Osteoblast (primary cell): Measurements from ENCODE around the gene CNTFR. TPM values are rescaled to one million over a fixed set of nuclear protein-coding genes. Genes with fewer than 3 reads are reported as not detected.

ENCODE experiments used
- DNase-seq: peaks from one replicate; pipeline ENCODE4 v3.0.0; 2011; ENCODE audit warnings: low spot score, mixed read lengths; ENCODE audit not compliant: insufficient read length; ENCODE audit errors: missing footprints
- H2AFZ ChIP-seq: 2 replicates; pipeline ENCODE4 v1.6.0; 2011; ENCODE audit warnings: mild to moderate bottlenecking, low read length
- H3K27ac ChIP-seq: 2 replicates; pipeline ENCODE4 v1.5.1; 2011; ENCODE audit warnings: mild to moderate bottlenecking, low read depth, low read length, moderate library complexity
- H3K27me3 ChIP-seq: 2 replicates; pipeline ENCODE4 v1.6.0; 2012; ENCODE audit warnings: mild to moderate bottlenecking, control low read depth, inconsistent platforms, low read length, moderate library complexity; ENCODE audit not compliant: insufficient read depth
- H3K36me3 ChIP-seq: 2 replicates; pipeline ENCODE4 v1.5.1; 2011; ENCODE audit warnings: mild to moderate bottlenecking, low read length, control low read depth, moderate library complexity; ENCODE audit not compliant: insufficient read depth
- H3K4me1 ChIP-seq: 2 replicates; pipeline ENCODE4 v1.5.1; 2011; ENCODE audit warnings: mild to moderate bottlenecking, low read length, control low read depth, moderate library complexity; ENCODE audit not compliant: insufficient read depth
- H3K4me2 ChIP-seq: 2 replicates; pipeline ENCODE4 v1.6.0; 2011; ENCODE audit warnings: mild to moderate bottlenecking, low read length; ENCODE audit not compliant: insufficient read depth
- H3K4me3 ChIP-seq: fragments of 200-600 bp; sonication (generic); 3 replicates; pipeline ENCODE4 v1.5.1; 2012; ENCODE audit warnings: mild to moderate bottlenecking, low read length, inconsistent platforms; ENCODE audit not compliant: insufficient read depth
- H3K79me2 ChIP-seq: 2 replicates; pipeline ENCODE4 v1.6.0; 2012; ENCODE audit warnings: mild to moderate bottlenecking, low read length, control low read depth, inconsistent platforms; ENCODE audit not compliant: insufficient read depth
- H3K9me3 ChIP-seq: 2 replicates; pipeline ENCODE4 v1.5.1; 2011; ENCODE audit warnings: low read depth, low read length, control low read depth
- H4K20me1 ChIP-seq: 2 replicates; pipeline ENCODE4 v1.6.0; 2012; ENCODE audit warnings: mild to moderate bottlenecking, low read length, control low read depth; ENCODE audit not compliant: insufficient read depth
- total RNA-seq: library from RNA; depleted of rRNA; stranded (reverse); fragments of >200 nt; gene quantifications from 2 replicates; pipeline ENCODE4 v1.2.3, GENCODE V29; 2012
- TF ChIP-seq, protein P1 (sequence below): IDR thresholded peaks from 2 replicates; pipeline ENCODE4 v1.5.1; 2011; ENCODE audit warnings: mild to moderate bottlenecking, low read depth, low read length, moderate library complexity; ENCODE audit errors: extremely low read depth

Gene CNTFR
- total RNA-seq, 1 donor, result not detected

- Histone ChIP-seq H3K79me2 (no peaks in the 10 kb centered on the region), H3K9me3 (no peaks in the 10 kb centered on the region), H3K4me3 (no peak overlapping the region), H3K27ac (no peak overlapping the region), H3K27me3 (peaks cover 11% of the 10 kb centered on the region), H4K20me1 (no peaks in the 10 kb centered on the region), H3K4me1 (no peaks in the 10 kb centered on the region), H3K36me3 (no peaks in the 10 kb centered on the region), H3K4me2 (no peak overlapping the region), H2AFZ (no peak overlapping the region)
- no peak for DNase-seq
- TF ChIP-seq, protein P1, sequence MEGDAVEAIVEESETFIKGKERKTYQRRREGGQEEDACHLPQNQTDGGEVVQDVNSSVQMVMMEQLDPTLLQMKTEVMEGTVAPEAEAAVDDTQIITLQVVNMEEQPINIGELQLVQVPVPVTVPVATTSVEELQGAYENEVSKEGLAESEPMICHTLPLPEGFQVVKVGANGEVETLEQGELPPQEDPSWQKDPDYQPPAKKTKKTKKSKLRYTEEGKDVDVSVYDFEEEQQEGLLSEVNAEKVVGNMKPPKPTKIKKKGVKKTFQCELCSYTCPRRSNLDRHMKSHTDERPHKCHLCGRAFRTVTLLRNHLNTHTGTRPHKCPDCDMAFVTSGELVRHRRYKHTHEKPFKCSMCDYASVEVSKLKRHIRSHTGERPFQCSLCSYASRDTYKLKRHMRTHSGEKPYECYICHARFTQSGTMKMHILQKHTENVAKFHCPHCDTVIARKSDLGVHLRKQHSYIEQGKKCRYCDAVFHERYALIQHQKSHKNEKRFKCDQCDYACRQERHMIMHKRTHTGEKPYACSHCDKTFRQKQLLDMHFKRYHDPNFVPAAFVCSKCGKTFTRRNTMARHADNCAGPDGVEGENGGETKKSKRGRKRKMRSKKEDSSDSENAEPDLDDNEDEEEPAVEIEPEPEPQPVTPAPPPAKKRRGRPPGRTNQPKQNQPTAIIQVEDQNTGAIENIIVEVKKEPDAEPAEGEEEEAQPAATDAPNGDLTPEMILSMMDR, result no peak
Observed at GRCh38 chr9:34566322-34566721, 23.2 kb downstream of the CNTFR start.

DNA sequence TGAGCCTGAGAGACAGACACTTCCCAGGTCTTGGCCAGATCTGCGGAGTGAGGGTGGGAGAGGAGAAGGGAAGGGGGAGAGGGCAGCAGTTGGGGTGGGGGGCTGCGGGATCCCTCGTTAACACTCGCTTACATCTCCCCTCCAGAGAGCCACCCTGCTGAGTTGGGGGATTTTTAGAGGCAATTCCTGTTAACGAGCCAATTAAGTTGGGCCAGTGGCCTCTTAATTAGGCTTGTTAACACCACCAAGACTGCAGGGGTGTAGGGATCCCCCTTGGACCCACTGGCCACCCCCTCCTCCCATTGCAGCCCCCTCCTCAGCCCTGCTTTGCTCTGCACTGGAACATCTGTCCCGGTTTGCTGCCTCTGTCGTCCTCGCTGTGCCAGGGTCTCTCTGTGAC lies 23.7 kb downstream of the CNTFR start:
- TF ChIP-seq, protein P1, result no peak
- H3K79me2 ChIP-seq, result no peaks in the 10 kb centered on the region
- DNase-seq, result no peak
- H3K4me2 ChIP-seq, result no peak overlapping the region
- H3K4me1 ChIP-seq, result no peaks in the 10 kb centered on the region
- no peaks in the 10 kb centered on the region for H4K20me1 ChIP-seq
- no peaks in the 10 kb centered on the region for H3K36me3 ChIP-seq
- no peak overlapping the region for H3K27ac ChIP-seq
- peaks cover 11% of the 10 kb centered on the region for H3K27me3 ChIP-seq
- no peaks in the 10 kb centered on the region for H3K9me3 ChIP-seq
- no peak overlapping the region for H2AFZ ChIP-seq
- H3K4me3 ChIP-seq, result no peak overlapping the region

DNA sequence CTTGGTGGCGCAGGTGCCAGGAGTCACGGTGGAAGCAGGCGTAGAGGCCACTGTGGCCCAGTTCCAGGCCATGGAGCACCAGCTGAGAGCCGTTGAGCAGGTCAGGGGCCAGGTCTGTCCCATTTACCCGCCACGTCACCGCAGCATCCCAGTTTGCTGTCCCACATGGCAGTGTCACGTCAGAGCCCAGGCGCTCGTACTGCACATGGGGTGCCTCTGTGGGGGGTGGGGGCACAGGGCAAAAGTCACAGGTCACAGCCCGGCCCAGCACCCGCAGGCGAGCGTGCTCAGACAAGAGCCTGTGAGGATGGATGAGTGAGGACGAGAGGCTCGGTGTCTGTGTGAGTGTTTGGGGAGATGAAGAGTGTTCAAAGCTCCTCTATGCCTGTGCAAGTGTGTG lies 24.9 kb downstream of the CNTFR start:
- Histone ChIP-seq H3K27ac (no peak overlapping the region), H3K4me1 (no peaks in the 10 kb centered on the region), H3K4me3 (no peak overlapping the region), H3K9me3 (no peaks in the 10 kb centered on the region), H3K27me3 (peaks cover 11% of the 10 kb centered on the region), H3K79me2 (no peaks in the 10 kb centered on the region), H2AFZ (no peak overlapping the region), H3K4me2 (no peak overlapping the region), H4K20me1 (no peaks in the 10 kb centered on the region), H3K36me3 (no peaks in the 10 kb centered on the region)
- TF ChIP-seq, protein P1, result no peak
- no peak for DNase-seq

DNA sequence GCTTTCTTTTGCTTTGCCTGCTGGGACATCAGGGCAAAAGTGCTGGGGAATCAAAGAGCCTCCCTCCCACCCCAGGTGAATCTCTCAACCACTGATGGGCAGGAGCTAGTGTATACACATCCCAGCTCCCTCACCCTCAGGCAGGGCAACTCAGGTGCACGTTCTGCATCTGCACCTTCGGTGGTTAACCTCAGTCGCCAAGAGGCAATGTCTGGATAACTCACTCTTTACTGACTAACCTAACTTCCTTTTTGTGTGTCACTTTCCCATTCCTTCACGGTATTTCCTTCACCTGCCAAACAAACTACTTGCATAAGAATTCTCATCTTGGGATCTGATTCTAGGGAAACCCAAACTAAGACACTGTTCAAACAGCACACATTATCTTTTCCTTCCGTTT lies 26.3 kb downstream of the CNTFR start:
- Histone ChIP-seq H4K20me1 (no peaks in the 10 kb centered on the region), H3K27ac (no peak overlapping the region), H3K27me3 (peaks cover 11% of the 10 kb centered on the region), H3K9me3 (no peaks in the 10 kb centered on the region), H3K4me3 (no peak overlapping the region), H3K4me1 (no peaks in the 10 kb centered on the region), H3K4me2 (no peak overlapping the region), H3K79me2 (no peaks in the 10 kb centered on the region), H3K36me3 (no peaks in the 10 kb centered on the region), H2AFZ (no peak overlapping the region)
- DNase-seq, result no peak
- TF ChIP-seq, protein P1, result no peak
